Measurements from ENCODE around the gene RDM1.

DNA sequence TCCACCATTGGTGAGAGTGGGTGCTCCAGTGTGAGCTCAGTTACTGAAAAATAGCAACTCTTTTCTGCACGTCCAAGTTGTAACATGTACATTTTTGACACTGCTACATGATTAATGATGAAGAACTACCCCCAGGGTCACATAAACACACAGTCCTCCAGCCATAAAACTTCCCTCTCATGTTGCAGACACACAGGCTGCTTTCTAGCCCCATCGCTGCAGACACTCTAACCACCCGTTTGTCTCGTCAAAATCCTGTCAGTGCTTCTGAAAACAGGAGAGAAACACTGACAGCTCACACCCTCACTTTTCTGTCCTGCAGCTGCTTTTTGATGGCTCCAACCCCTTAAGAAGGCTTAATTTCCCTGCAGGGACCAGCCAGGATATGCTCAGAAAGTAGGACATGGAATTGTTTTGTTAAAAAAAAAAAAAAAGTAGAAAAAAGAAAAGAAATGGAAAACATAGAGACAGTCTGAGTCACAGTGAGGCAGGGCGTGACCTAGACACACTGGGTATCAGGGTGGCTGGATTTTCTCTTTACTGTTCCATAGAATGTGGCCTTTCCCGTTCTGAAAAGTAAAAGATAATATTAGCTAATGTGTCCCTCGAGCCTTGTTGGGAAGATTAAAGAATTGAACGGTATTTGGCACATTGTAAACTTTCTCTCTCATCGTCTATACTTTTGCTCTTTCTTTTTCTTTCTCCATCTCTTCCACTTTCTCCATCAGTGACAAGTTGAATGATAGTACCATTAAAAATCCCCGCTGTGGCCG is 29.7 kb downstream of the RDM1 start:
- TF ChIP-seq, protein P1, sequence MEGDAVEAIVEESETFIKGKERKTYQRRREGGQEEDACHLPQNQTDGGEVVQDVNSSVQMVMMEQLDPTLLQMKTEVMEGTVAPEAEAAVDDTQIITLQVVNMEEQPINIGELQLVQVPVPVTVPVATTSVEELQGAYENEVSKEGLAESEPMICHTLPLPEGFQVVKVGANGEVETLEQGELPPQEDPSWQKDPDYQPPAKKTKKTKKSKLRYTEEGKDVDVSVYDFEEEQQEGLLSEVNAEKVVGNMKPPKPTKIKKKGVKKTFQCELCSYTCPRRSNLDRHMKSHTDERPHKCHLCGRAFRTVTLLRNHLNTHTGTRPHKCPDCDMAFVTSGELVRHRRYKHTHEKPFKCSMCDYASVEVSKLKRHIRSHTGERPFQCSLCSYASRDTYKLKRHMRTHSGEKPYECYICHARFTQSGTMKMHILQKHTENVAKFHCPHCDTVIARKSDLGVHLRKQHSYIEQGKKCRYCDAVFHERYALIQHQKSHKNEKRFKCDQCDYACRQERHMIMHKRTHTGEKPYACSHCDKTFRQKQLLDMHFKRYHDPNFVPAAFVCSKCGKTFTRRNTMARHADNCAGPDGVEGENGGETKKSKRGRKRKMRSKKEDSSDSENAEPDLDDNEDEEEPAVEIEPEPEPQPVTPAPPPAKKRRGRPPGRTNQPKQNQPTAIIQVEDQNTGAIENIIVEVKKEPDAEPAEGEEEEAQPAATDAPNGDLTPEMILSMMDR (IDR thresholded peaks at IDR 0.05), result no peak
- no peak for TF ChIP-seq POLR2A (IDR thresholded peaks at IDR 0.05)
